Cardiac muscle cell (in vitro differentiated cells and primary cell): Measurements from ENCODE around the gene B4GALT7. TPM values are rescaled to one million over a fixed set of nuclear protein-coding genes. Genes with fewer than 3 reads are reported as not detected.
"Not testable (repeated sequence)": the region's sequence is repeated elsewhere in the genome, so short reads cannot be mapped to it uniquely, and the experiment has no call there.

Experiments
- DNase-seq, 2 donors: peaks; one replicate each; pipeline versions ENCODE4 v3.0.0 to v3.0.0-alpha.2; 2010 to 2017; ENCODE audit warnings: low read depth in 1 of 2, low spot score in 1 of 2
- H3K27ac ChIP-seq: fragments of 200-600 bp; sonication (generic); 2 replicates; pipeline ENCODE4 v1.5.1; 2016
- H3K27me3 ChIP-seq: fragments of 200-600 bp; sonication (generic); 2 replicates; pipeline ENCODE4 v1.6.0; 2016; ENCODE audit warnings: control low read depth
- H3K36me3 ChIP-seq: fragments of 200-600 bp; sonication (generic); 2 replicates; pipeline ENCODE4 v1.5.1; 2016; ENCODE audit warnings: control low read depth
- H3K4me1 ChIP-seq: fragments of 200-600 bp; sonication (generic); 2 replicates; pipeline ENCODE4 v1.8.1; 2017; ENCODE audit warnings: low read depth, mild to moderate bottlenecking, mixed run types
- H3K4me3 ChIP-seq: fragments of 200-600 bp; sonication (generic); 2 replicates; pipeline ENCODE4 v1.5.1; 2016; ENCODE audit warnings: mild to moderate bottlenecking
- H3K9me3 ChIP-seq: fragments of 200-600 bp; sonication (generic); 2 replicates; pipeline ENCODE4 v1.5.1; 2017; ENCODE audit warnings: low read depth, mild to moderate bottlenecking, control low read depth
- polyA plus RNA-seq: library from polyadenylated mRNA; unstranded; fragments of >200 nt; fragmentation: Nextera tagmentation; extraction: Ambion mirVana; gene quantifications from 2 replicates; pipeline ENCODE4 v1.2.1, GENCODE V29; 2016
- total RNA-seq: library from RNA; depleted of rRNA; stranded (reverse); fragments of >200 nt; gene quantifications from 2 replicates; pipeline ENCODE4 v1.2.3, GENCODE V29; 2016
- TF ChIP-seq, protein P1 (sequence below): IDR thresholded peaks from 2 replicates; pipeline ENCODE4 v1.5.1; 2012; ENCODE audit warnings: low read depth, mild to moderate bottlenecking, low read length

Gene B4GALT7
- total and polyA plus RNA-seq, 2 experiments from 2014 or later = 29.0 to 42.3 TPM

DNA sequence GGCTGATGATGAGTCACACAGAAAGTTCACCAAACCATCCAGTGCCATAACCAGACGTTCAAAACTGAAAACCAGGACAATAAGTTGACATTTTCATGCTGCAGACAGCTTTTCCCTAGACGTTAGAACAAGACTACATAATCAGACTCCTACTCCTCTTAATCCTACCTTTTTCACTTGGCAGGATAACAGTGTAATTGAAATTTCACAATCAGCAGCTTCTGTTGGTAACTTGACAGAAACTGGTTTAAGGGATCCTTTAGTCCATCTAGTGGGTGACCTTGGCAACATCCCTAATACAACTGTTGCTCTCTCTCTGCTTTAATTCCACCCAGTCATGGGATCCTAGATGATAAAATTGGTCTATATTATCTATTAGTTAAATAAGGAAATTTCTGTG lies 57.9 kb downstream of the B4GALT7 start:
- H3K4me3 ChIP-seq, H3K4me1 ChIP-seq, H3K36me3 ChIP-seq, H3K9me3 ChIP-seq, H3K27me3 ChIP-seq, H3K27ac ChIP-seq: not testable (repeated sequence)
- TF ChIP-seq, protein P1, sequence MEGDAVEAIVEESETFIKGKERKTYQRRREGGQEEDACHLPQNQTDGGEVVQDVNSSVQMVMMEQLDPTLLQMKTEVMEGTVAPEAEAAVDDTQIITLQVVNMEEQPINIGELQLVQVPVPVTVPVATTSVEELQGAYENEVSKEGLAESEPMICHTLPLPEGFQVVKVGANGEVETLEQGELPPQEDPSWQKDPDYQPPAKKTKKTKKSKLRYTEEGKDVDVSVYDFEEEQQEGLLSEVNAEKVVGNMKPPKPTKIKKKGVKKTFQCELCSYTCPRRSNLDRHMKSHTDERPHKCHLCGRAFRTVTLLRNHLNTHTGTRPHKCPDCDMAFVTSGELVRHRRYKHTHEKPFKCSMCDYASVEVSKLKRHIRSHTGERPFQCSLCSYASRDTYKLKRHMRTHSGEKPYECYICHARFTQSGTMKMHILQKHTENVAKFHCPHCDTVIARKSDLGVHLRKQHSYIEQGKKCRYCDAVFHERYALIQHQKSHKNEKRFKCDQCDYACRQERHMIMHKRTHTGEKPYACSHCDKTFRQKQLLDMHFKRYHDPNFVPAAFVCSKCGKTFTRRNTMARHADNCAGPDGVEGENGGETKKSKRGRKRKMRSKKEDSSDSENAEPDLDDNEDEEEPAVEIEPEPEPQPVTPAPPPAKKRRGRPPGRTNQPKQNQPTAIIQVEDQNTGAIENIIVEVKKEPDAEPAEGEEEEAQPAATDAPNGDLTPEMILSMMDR = peak; percentile 9
- peak in 1 of 2 donors; percentile 25 for DNase-seq

DNA sequence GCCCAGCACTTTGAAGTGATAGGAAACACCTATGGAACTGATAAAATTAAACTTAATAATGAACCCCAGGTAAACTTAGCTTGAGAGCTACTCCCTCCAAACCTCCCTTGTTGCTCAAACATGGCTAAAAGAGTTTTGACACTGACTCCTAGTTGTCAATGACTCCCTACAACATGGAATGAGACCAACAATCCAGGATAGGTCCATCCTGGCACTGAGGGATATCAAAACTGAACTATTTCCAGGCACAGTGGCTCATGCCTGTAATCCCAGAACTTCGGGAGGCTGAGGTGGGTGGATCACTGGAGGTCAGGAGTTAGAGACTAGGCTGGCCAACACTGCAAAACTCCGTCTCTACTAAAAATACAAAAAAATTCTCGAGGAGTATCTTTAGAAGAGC lies 58.6 kb downstream of the B4GALT7 start:
- not testable (repeated sequence) for DNase-seq, H3K9me3 ChIP-seq

More for the DNA sequence above, 58.6 kb downstream of the B4GALT7 start:
- not testable (repeated sequence) for H3K36me3 ChIP-seq, H3K27me3 ChIP-seq, H3K4me1 ChIP-seq, H3K27ac ChIP-seq, H3K4me3 ChIP-seq

Other genes with a start within 250 kb of the B4GALT7 start
- gene LMAN2, start 248.5 kb upstream of the B4GALT7 start, total RNA-seq = 163 and 198 TPM in 2 replicates
- 213 and 261 TPM in 2 replicates for gene LMAN2, start 248.5 kb upstream of the B4GALT7 start, polyA plus RNA-seq
- gene RGS14, start 242.2 kb upstream of the B4GALT7 start, total RNA-seq = 68.1 and 139 TPM in 2 replicates
- 33.6 and 76.5 TPM in 2 replicates for gene RGS14, start 242.2 kb upstream of the B4GALT7 start, polyA plus RNA-seq
- not detected in 2 replicates for gene SLC34A1, start 215.7 kb upstream of the B4GALT7 start, total RNA-seq
- not detected in 2 replicates for gene SLC34A1, start 215.7 kb upstream of the B4GALT7 start, polyA plus RNA-seq
- not detected in 2 replicates for gene PFN3, start 199.5 kb upstream of the B4GALT7 start, total RNA-seq
- gene PFN3, start 199.5 kb upstream of the B4GALT7 start, polyA plus RNA-seq = not detected in 2 replicates
- 3.4 and 4.6 TPM in 2 replicates for gene F12, start 190.6 kb upstream of the B4GALT7 start, total RNA-seq
- gene F12, start 190.6 kb upstream of the B4GALT7 start, polyA plus RNA-seq = 5.0 and 13.6 TPM in 2 replicates
- gene GRK6, start 173.5 kb upstream of the B4GALT7 start, total RNA-seq = 43.7 and 62.1 TPM in 2 replicates
- 39.6 and 62.0 TPM in 2 replicates for gene GRK6, start 173.5 kb upstream of the B4GALT7 start, polyA plus RNA-seq
- gene PRR7, start 153.3 kb upstream of the B4GALT7 start, total RNA-seq = 26.4 and 29.0 TPM in 2 replicates
- gene PRR7, start 153.3 kb upstream of the B4GALT7 start, polyA plus RNA-seq = 27.1 and 29.2 TPM in 2 replicates
- 258 and 295 TPM in 2 replicates for gene DBN1, start 126.5 kb upstream of the B4GALT7 start, total RNA-seq
- gene DBN1, start 126.5 kb upstream of the B4GALT7 start, polyA plus RNA-seq = 147 and 185 TPM in 2 replicates
- 165 and 255 TPM in 2 replicates for gene PDLIM7, start 102.5 kb upstream of the B4GALT7 start, total RNA-seq
- 328 and 537 TPM in 2 replicates for gene PDLIM7, start 102.5 kb upstream of the B4GALT7 start, polyA plus RNA-seq
- 2.4 and 6.0 TPM in 2 replicates for gene DOK3, start 90.3 kb upstream of the B4GALT7 start, total RNA-seq
- gene DOK3, start 90.3 kb upstream of the B4GALT7 start, polyA plus RNA-seq = 0.95 and 3.7 TPM in 2 replicates
- gene DDX41, start 83.2 kb upstream of the B4GALT7 start, total RNA-seq = 183 and 223 TPM in 2 replicates
- gene DDX41, start 83.2 kb upstream of the B4GALT7 start, polyA plus RNA-seq = 107 and 109 TPM in 2 replicates
- gene FAM193B, start 45.6 kb upstream of the B4GALT7 start, total RNA-seq = 62.2 and 80.9 TPM in 2 replicates
- 67.4 and 80.2 TPM in 2 replicates for gene FAM193B, start 45.6 kb upstream of the B4GALT7 start, polyA plus RNA-seq
- gene TMED9, start 7.9 kb upstream of the B4GALT7 start, total RNA-seq = 146 and 176 TPM in 2 replicates
- 228 and 317 TPM in 2 replicates for gene TMED9, start 7.9 kb upstream of the B4GALT7 start, polyA plus RNA-seq
- 3.7 and 12.6 TPM in 2 replicates for gene FAM153A, start 182.8 kb downstream of the B4GALT7 start, total RNA-seq
- 6.6 and 12.2 TPM in 2 replicates for gene FAM153A, start 182.8 kb downstream of the B4GALT7 start, polyA plus RNA-seq